GM18517 (cell line): ENCODE results near the gene HOXA2.

Experiments used
- ATAC-seq: cut with Tn5 transposase; IDR thresholded peaks from one replicate; pipeline ENCODE4 v1.9.1; 2021; ENCODE audit warnings: mild to moderate bottlenecking, moderate library complexity; ENCODE audit not compliant: unreplicated experiment

Gene HOXA2

GRCh38 chr7:27141923-27142579, 39.6 kb upstream of the HOXA2 start:
- ATAC-seq: no peak

- ATAC-seq: no peak
Observed at GRCh38 chr7:27141137-27141922, 38.8 kb upstream of the HOXA2 start.

- no peak for ATAC-seq
Observed at GRCh38 chr7:27140126-27140857, 37.8 kb upstream of the HOXA2 start.

GRCh38 chr7:27139334-27140125, 37.0 kb upstream of the HOXA2 start:
- no peak for ATAC-seq

GRCh38 chr7:27138985-27139333, 36.5 kb upstream of the HOXA2 start:
- ATAC-seq: no peak

GRCh38 chr7:27138472-27138871, 36.0 kb upstream of the HOXA2 start:
- ATAC-seq: no peak

GRCh38 chr7:27137640-27138315, 35.3 kb upstream of the HOXA2 start:
- ATAC-seq: no peak

GRCh38 chr7:27134392-27134791, 31.9 kb upstream of the HOXA2 start:
- ATAC-seq: no peak

- no peak for ATAC-seq
Observed at GRCh38 chr7:27133409-27134231, 31.1 kb upstream of the HOXA2 start.

- ATAC-seq: no peak
Observed at GRCh38 chr7:27132978-27133377, 30.5 kb upstream of the HOXA2 start.

GRCh38 chr7:27132214-27132613, 29.7 kb upstream of the HOXA2 start:
- no peak for ATAC-seq

GRCh38 chr7:27131390-27131819, 28.9 kb upstream of the HOXA2 start:
- no peak for ATAC-seq

GRCh38 chr7:27130540-27131389, 28.3 kb upstream of the HOXA2 start, which contains the start of gene HOXA4:
Gene HOXA4, minus strand, starts transcription at chr7:27130757. Its CDS starts 24 bp downstream, at chr7:27130733.
- no peak for ATAC-seq

GRCh38 chr7:27129729-27130539, 27.5 kb upstream of the HOXA2 start:
- ATAC-seq: no peak

- ATAC-seq: no peak
Observed at GRCh38 chr7:27128776-27129728, 26.6 kb upstream of the HOXA2 start.

GRCh38 chr7:27128034-27128433, 25.6 kb upstream of the HOXA2 start:
- no peak for ATAC-seq
